Heart left ventricle (tissue), 16 donors: ENCODE measurements around the gene TXNRD2. TPM values are rescaled to one million over a fixed set of nuclear protein-coding genes. Genes with fewer than 3 reads are reported as not detected.

Experiments
- ATAC-seq, 4 donors: fragments of 200-7000 bp; cut with Tn5 transposase; one replicate each; pipeline ENCODE4 v1.9.1; 2020 to 2022; ENCODE audit warnings: moderate library complexity in 4 of 4, mild to moderate bottlenecking in 3 of 4, moderate number of reproducible peaks in 1 of 4
- DNase-seq, 5 donors: peaks; one replicate each; pipeline ENCODE4 v3.0.0-alpha.2; 2020
- H3K27ac ChIP-seq, 12 donors: fragments of 200-600 bp; sonication (generic) in 4 of 12; one replicate each; pipeline versions ENCODE4 v1.5.0 to v1.8.0; 2016 to 2022; ENCODE audit warnings: mild to moderate bottlenecking in 2 of 12
- H3K27me3 ChIP-seq, 9 donors: fragments of 200-600 bp; sonication (generic) in 2 of 9; one replicate each; pipeline versions ENCODE4 v1.5.1 to v1.8.0; 2016 to 2022; ENCODE audit warnings: mild to moderate bottlenecking in 3 of 9
- H3K36me3 ChIP-seq, 9 donors: fragments of 200-600 bp; sonication (generic) in 2 of 9; one replicate each; pipeline versions ENCODE4 v1.5.0 to v1.8.0; 2018 to 2022; ENCODE audit warnings: mild to moderate bottlenecking in 2 of 9
- H3K4me1 ChIP-seq, 12 donors: fragments of 200-600 bp; sonication (generic) in 4 of 12; one replicate each; pipeline versions ENCODE4 v1.5.0 to v1.8.0; 2016 to 2022; ENCODE audit warnings: mild to moderate bottlenecking in 3 of 12
- H3K4me3 ChIP-seq, 12 donors: fragments of 200-600 bp; sonication (generic) in 4 of 12; one replicate each; pipeline versions ENCODE4 v1.5.0 to v1.8.0; 2017 to 2022; ENCODE audit warnings: mild to moderate bottlenecking in 9 of 12, moderate library complexity in 4 of 12
- H3K9me3 ChIP-seq, 12 donors: fragments of 200-600 bp; sonication (generic) in 4 of 12; one replicate each; pipeline versions ENCODE4 v1.5.0 to v1.8.0; 2016 to 2022; ENCODE audit warnings: mild to moderate bottlenecking in 1 of 12
- CTCF ChIP-seq, 12 donors: fragments of 200-600 bp; sonication (generic) in 4 of 12; IDR thresholded peaks; one replicate each; pipeline versions ENCODE4 v1.5.0 to v1.8.0; 2018 to 2022; ENCODE audit warnings: antibody characterized with exemption in 12 of 12, mild to moderate bottlenecking in 5 of 12
- POLR2A ChIP-seq, 2 donors: fragments of 450-650 bp; IDR thresholded peaks; one replicate each; pipeline ENCODE4 v1.6.1; 2017; ENCODE audit warnings: antibody characterized with exemption in 2 of 2, mild to moderate bottlenecking in 2 of 2, moderate library complexity in 2 of 2
- WGBS, 4 donors: extraction: QIAGEN DNeasy Blood & Tissue Kit in 2 of 4; methylation state at CpG; one replicate each; pipeline versions ENCODE4 v1.1.5 to v1.1.7; 2013 to 2018; 5-methylcytosine and 5-hydroxymethylcytosine counted together
- intact Hi-C, 10 donors: fragments of 100-400 bp; cut with DNase I; formaldehyde crosslinking; loops; one replicate each; pipeline versions ENCODE4 v1.11.1 to v1.14.2; 2022
- polyA plus RNA-seq, 2 donors: library from polyadenylated mRNA; stranded (reverse); fragments of 200-250 nt; gene quantifications; one replicate each; pipeline ENCODE4 v1.2.3, GENCODE V29; 2013
- total RNA-seq, 9 donors: library from RNA; depleted of rRNA in 2 of 9; stranded (reverse); fragments of >200 nt in 2 of 9; fragmentation: NEBNext Ultra II Directional in 3 of 9; extraction: Animal tissue kit (Norgen Biotek cat#: 25700) in 3 of 9; gene quantifications; one replicate each; pipeline versions ENCODE4 v1.1.0 to v1.2.4, GENCODE V29; 2016 to 2023
- donor health status: ischemic (EF 13 %, LVEDD 7.1; RV severe dilation, severe dysfunction).
- donor health status: healthy with polysubstance abuse.
- donor health status: DM: no; HTN: yes; CAD: no.
- donor health status: DM: no; HTN: no; CAD: no.
- donor health status: ischemic (EF 25% LVEDD 6.9; RV normal size, moderate dysfunction).
- donor health status: ischemic (EF 25% LVEDD 5.7; RV mildly dilated, moderate dysfunction).
- donor health status: healthy.
- donor health status: DM: yes; HTN: yes; CAD: no.
- donor health status: ischemic (EF 35%, LVEDD 5.7; RV mildly dilated, moderate dysfunction).
- donor health status: nonischemic (EF 11% LVEDD 7.7; RV severe dilation, severe dysfunction).
- donor health status: DM: yes; HTN: yes; CAD: no.
- donor health status: PGD.
- donor health status: ischemic (EF 29% LVEDD 5.4; RV normal size, mild dysfunction).
- donor health status: nonischemic (EF 23%, LVEDD 6.1; RV moderate dilation, normal function).

TXNRD2 gene
- total and polyA plus RNA-seq, 11 donors: 23.4 to 60.2 (median 33.5) TPM

- Histone ChIP-seq H3K36me3 (peaks cover 0 to 88% (median 70%) of the 10 kb centered on the region in 9 donors), H3K4me3 (no peak overlapping the region), H3K27ac (no peak overlapping the region), H3K4me1 (peaks cover 0 to 25% (median 4%) of the 10 kb centered on the region in 12 donors), H3K9me3 (no peaks in the 10 kb centered on the region), H3K27me3 (no peaks in the 10 kb centered on the region)
- no peak for ATAC-seq
- WGBS, 4 donors: 74 to 86% (median 85%) methylated on average over 15 to 18 of the region's 18 CpGs
- TF ChIP-seq POLR2A (IDR thresholded peaks at IDR 0.05) (no peak), CTCF (IDR thresholded peaks at IDR 0.05) (no peak)
- intact Hi-C loops: loop anchor here in 3 of 10 donors (10.0 kb wide), 2 partner anchors 116 to 156 kb away; partner anchors contain the start of gene DGCR8 (in 2 of the 3)
- no peak for DNase-seq
Measured at GRCh38 chr22:19968450-19968891, 26.9 kb upstream of the TXNRD2 start.

- no peak for DNase-seq
- 90 to 93% (median 91%) methylated on average over 5 to 7 of the region's 7 CpGs for WGBS, 4 donors
- Histone ChIP-seq H3K9me3 (no peaks in the 10 kb centered on the region), H3K27me3 (no peaks in the 10 kb centered on the region), H3K36me3 (peaks cover 0 to 86% (median 68%) of the 10 kb centered on the region in 9 donors), H3K4me1 (peaks cover 0 to 25% (median 5%) of the 10 kb centered on the region in 12 donors), H3K4me3 (no peak overlapping the region), H3K27ac (no peak overlapping the region)
- no peak for TF ChIP-seq POLR2A (IDR thresholded peaks at IDR 0.05)
- no peak for TF ChIP-seq CTCF (IDR thresholded peaks at IDR 0.05)
- ATAC-seq: no peak
- intact Hi-C loops: loop anchor here in 3 of 10 donors (10.0 kb wide), 2 partner anchors 117 to 157 kb away; partner anchors contain the start of gene DGCR8 (in 2 of the 3)
Measured at GRCh38 chr22:19967850-19968449, 26.3 kb upstream of the TXNRD2 start.

GRCh38 chr22:19966908-19967750 lies 25.5 kb upstream of the TXNRD2 start:
- no peaks in the 10 kb centered on the region for H3K9me3 ChIP-seq
- no peak for ATAC-seq

More at GRCh38 chr22:19966908-19967750, 25.5 kb upstream of the TXNRD2 start:
- Histone ChIP-seq H3K4me3 (no peak overlapping the region), H3K27ac (no peak overlapping the region), H3K27me3 (no peaks in the 10 kb centered on the region), H3K36me3 (peaks cover 0 to 78% (median 70%) of the 10 kb centered on the region in 9 donors), H3K4me1 (peaks cover 0 to 31% (median 12%) of the 10 kb centered on the region in 12 donors)
- intact Hi-C loops: loop anchor here in 3 of 10 donors (10.0 kb wide), 2 partner anchors 118 to 158 kb away; partner anchors contain the start of gene DGCR8 (in 2 of the 3)
- DNase-seq: no peak
- WGBS, 4 donors: 71 to 74% (median 73%) methylated on average over 20 of the region's 20 CpGs
- TF ChIP-seq POLR2A (IDR thresholded peaks at IDR 0.05): no peak
- no peak for TF ChIP-seq CTCF (IDR thresholded peaks at IDR 0.05)
